ENCODE results near the gene SNTB2. TPM values are rescaled to one million over a fixed set of nuclear protein-coding genes. Genes with fewer than 3 reads are reported as not detected.

Gene SNTB2
- polyA plus RNA-seq, 1 experiment: 50.5 TPM

DNA sequence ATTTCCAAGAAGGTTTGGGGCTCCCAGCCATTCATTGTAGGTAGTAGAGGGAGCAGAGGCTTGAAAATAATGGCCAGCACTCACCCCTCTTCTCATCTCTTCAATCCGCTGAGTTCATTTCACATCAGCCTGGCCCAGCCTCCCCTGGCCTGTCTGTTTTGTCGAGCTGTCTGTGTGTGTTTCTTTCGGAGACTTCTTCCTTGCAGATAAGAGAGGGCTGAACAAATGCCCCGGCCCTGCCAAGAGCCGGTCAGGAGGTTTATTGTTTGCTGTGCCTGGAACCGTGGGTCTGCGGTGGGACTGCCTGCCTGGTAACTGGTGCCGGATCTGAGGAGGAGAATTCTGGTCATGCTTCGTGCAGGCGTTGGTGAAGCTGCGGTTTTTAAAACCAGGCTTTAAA lies 127.6 kb downstream of the SNTB2 start:
- POLR2A ChIA-PET: no interaction called here
- CTCF ChIA-PET: interaction anchor here (1.8 kb wide), 1 partner anchor 165 kb away, joined by 5 read pairs; no protein-coding TSS in a partner anchor
- H3K27me3 ChIP-seq (ENCODE audit: control insufficient read depth, insufficient read depth, low read length): no peaks in the 10 kb centered on the region
- TF ChIP-seq, protein P1, sequence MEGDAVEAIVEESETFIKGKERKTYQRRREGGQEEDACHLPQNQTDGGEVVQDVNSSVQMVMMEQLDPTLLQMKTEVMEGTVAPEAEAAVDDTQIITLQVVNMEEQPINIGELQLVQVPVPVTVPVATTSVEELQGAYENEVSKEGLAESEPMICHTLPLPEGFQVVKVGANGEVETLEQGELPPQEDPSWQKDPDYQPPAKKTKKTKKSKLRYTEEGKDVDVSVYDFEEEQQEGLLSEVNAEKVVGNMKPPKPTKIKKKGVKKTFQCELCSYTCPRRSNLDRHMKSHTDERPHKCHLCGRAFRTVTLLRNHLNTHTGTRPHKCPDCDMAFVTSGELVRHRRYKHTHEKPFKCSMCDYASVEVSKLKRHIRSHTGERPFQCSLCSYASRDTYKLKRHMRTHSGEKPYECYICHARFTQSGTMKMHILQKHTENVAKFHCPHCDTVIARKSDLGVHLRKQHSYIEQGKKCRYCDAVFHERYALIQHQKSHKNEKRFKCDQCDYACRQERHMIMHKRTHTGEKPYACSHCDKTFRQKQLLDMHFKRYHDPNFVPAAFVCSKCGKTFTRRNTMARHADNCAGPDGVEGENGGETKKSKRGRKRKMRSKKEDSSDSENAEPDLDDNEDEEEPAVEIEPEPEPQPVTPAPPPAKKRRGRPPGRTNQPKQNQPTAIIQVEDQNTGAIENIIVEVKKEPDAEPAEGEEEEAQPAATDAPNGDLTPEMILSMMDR (IDR thresholded peaks at IDR 0.05; ENCODE audit: insufficient read depth, low read depth, low read length): no peak
- H3K36me3 ChIP-seq (ENCODE audit: control insufficient read depth, insufficient read depth, low read length): peaks cover 35% of the 10 kb centered on the region
- DNase-seq (ENCODE audit: low read depth): no peak
- H3K4me3 ChIP-seq (ENCODE audit: low read depth, low read length): no peak overlapping the region

DNA sequence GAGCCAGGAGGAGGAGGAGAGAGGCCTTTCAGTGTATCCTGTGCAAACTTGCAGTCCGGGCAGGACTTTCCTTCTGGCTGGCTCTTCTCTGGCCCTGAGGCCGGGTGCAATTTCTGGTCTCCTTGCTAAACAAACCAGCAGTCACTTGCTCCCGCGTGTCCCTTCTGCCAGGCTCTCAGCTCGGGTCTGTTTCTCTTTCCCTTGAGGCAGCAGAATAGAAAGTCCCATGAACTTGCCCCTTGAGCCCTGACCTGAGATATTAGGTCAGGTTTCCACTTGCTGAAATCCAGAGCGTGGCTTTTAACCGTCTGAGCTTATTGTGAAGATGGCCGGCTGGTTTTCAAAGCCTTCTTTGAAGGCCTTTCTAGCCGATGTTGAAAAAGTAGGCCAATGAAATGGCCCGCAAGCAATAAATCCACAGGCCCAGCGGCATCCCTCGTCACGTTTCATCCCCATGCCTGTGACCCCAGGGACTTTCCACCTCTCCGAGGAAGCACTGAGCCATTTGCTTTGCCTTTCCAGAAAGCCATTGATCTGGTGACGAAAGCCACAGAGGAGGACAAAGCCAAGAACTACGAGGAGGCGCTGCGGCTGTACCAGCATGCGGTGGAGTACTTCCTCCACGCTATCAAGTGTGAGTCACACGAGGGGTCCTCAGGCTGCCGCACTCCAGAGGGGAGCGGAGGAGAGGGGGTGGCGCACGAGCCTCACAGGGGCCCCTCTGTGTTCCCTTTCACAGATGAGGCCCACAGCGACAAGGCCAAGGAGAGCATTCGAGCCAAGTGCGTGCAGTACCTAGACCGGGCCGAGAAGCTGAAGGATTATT lies 128.7 kb downstream of the SNTB2 start:
- no peaks in the 10 kb centered on the region for H3K27me3 ChIP-seq (ENCODE audit: control insufficient read depth, insufficient read depth, low read length)
- no peak for DNase-seq (ENCODE audit: low read depth)
- peaks cover 46% of the 10 kb centered on the region for H3K36me3 ChIP-seq (ENCODE audit: control insufficient read depth, insufficient read depth, low read length)
- ChIA-PET CTCF (interaction anchor here (1.8 kb wide), 1 partner anchor 166 kb away, joined by 5 read pairs; no protein-coding TSS in a partner anchor), POLR2A (no interaction called here)
- H3K4me3 ChIP-seq (ENCODE audit: low read depth, low read length): no peak overlapping the region
- TF ChIP-seq, protein P1 (IDR thresholded peaks at IDR 0.05; ENCODE audit: insufficient read depth, low read depth, low read length): no peak

DNA sequence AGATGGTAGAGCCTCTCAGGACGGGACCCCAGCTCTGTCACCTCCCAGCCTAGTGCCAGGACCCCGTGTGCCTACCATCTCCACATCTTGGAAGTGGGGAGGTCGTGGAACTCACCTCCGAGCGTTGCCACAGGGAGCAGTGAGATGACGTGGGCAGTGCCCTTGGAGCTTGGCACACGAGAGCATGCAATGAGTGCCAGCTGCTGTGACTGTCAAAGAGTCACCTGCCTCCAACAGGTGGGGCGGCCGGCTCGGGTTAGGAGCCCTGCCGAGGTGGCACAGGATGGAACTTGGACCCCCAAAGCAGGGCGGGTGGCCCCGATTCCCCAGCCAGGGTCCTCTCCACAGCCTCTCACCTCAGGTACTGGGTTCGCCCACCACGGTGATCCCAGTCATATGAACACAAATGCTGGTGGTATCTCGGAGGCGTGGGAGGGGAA lies 129.7 kb downstream of the SNTB2 start:
- no peak overlapping the region for H3K4me3 ChIP-seq (ENCODE audit: low read depth, low read length)
- ChIA-PET POLR2A (no interaction called here), CTCF (no interaction called here)

DNA sequence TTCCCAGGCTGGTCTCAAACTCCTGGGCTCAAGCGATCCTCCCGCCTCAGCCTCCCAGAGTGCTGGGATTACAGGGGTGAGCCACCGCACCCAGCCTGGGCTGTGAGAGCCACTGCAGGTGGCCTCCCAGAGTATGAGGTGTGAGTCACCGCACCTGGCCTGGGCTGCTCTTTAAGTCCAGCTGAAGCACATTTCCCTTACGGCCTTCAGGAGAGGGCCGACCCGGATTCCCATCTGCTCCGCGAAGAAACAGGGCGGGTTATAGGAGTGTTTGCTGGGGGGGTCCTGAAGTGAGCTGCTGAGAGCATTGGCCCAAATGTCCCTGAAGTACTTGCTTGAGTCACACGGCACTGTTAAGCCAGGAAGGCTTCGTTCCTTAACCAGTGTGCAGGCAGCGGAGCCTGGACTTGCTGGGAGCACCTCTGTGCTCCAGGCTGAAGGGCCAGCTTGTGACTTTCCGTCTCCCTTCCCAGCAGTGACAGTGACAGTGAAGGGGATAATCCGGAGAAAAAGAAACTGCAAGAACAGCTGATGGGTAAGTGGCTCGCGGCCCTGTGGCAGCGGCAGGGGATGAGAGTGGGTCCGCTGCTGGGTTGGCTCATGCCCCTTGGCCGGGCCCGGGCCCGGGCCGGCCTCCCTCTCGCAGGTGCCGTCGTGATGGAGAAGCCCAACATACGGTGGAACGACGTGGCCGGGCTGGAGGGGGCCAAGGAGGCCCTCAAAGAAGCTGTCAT lies 131.4 kb downstream of the SNTB2 start:
- no peak for DNase-seq (ENCODE audit: low read depth)
- TF ChIP-seq, protein P1 (IDR thresholded peaks at IDR 0.05; ENCODE audit: insufficient read depth, low read depth, low read length): no peak
- H3K36me3 ChIP-seq (ENCODE audit: control insufficient read depth, insufficient read depth, low read length): peaks cover 64% of the 10 kb centered on the region
- no peak overlapping the region for H3K4me3 ChIP-seq (ENCODE audit: low read depth, low read length)
- ChIA-PET POLR2A (no interaction called here), CTCF (no interaction called here)
- no peaks in the 10 kb centered on the region for H3K27me3 ChIP-seq (ENCODE audit: control insufficient read depth, insufficient read depth, low read length)

More for the DNA sequence above, 129.7 kb downstream of the SNTB2 start:
- H3K27me3 ChIP-seq (ENCODE audit: control insufficient read depth, insufficient read depth, low read length): no peaks in the 10 kb centered on the region
- peaks cover 54% of the 10 kb centered on the region for H3K36me3 ChIP-seq (ENCODE audit: control insufficient read depth, insufficient read depth, low read length)
- DNase-seq (ENCODE audit: low read depth): no peak
- TF ChIP-seq, protein P1 (IDR thresholded peaks at IDR 0.05; ENCODE audit: insufficient read depth, low read depth, low read length): no peak

DNA sequence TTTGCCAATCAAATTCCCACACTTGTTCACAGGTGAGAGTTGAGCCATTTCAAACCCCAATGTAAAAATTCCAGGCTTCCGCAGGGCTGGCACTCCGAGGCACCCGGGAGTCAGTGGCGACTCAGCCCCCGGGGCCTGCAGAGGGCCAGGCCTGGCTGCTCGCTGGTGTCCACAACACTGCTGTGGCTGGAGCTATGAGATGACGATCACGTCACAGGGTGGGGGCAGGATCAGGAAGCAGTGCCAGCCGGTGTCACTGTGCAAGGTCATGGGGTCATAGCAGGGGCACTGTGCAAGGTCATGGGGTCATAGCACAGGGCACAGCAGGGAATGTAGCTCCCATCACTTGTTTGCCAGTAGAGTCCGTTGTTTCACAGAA lies 131.9 kb downstream of the SNTB2 start:
- H3K27me3 ChIP-seq (ENCODE audit: control insufficient read depth, insufficient read depth, low read length): no peaks in the 10 kb centered on the region
- TF ChIP-seq, protein P1 (IDR thresholded peaks at IDR 0.05; ENCODE audit: insufficient read depth, low read depth, low read length): no peak
- ChIA-PET CTCF (no interaction called here), POLR2A (no interaction called here)
- DNase-seq (ENCODE audit: low read depth): no peak
- peaks cover 66% of the 10 kb centered on the region for H3K36me3 ChIP-seq (ENCODE audit: control insufficient read depth, insufficient read depth, low read length)
- no peak overlapping the region for H3K4me3 ChIP-seq (ENCODE audit: low read depth, low read length)
